Fibroblast of skin of left quadriceps (primary cell): ENCODE measurements around the gene PDE2A.
A peak's percentile ranks its signal among the peaks of the same experiment; 100 is the strongest.

Source experiments
- DNase-seq, 2 experiments: peaks; one replicate each; pipeline ENCODE4 v3.0.0-alpha.2; 2013; ENCODE audit warnings: low read depth in 2 of 2

PDE2A gene

GRCh38 chr11:72704783-72705265 is 30.6 kb upstream of the PDE2A start:
- DNase-seq, result no peak

GRCh38 chr11:72704028-72704782 is 30.0 kb upstream of the PDE2A start:
- no peak for DNase-seq

- peak; percentile 59 to 60 for DNase-seq
Measured at GRCh38 chr11:72703267-72704008, 29.2 kb upstream of the PDE2A start.

GRCh38 chr11:72702577-72703241 is 28.5 kb upstream of the PDE2A start:
- DNase-seq, result no peak

GRCh38 chr11:72702096-72702495 is 27.9 kb upstream of the PDE2A start:
- no peak for DNase-seq

GRCh38 chr11:72701466-72701865 is 27.2 kb upstream of the PDE2A start:
- no peak for DNase-seq

- no peak for DNase-seq
Measured at GRCh38 chr11:72700146-72700545, 25.9 kb upstream of the PDE2A start.

GRCh38 chr11:72697814-72698213 is 23.6 kb upstream of the PDE2A start:
- DNase-seq, result no peak

GRCh38 chr11:72696866-72697700 is 22.9 kb upstream of the PDE2A start:
- DNase-seq, result no peak

- DNase-seq, result no peak
Measured at GRCh38 chr11:72695354-72695753, 21.1 kb upstream of the PDE2A start.

- no peak for DNase-seq
Measured at GRCh38 chr11:72693271-72693968, 19.2 kb upstream of the PDE2A start.

- DNase-seq, result no peak
Measured at GRCh38 chr11:72692498-72693237, 18.4 kb upstream of the PDE2A start.

- no peak for DNase-seq
Measured at GRCh38 chr11:72690166-72690565, 15.9 kb upstream of the PDE2A start.

- no peak for DNase-seq
Measured at GRCh38 chr11:72688929-72689328, 14.7 kb upstream of the PDE2A start.

GRCh38 chr11:72688486-72688885 is 14.3 kb upstream of the PDE2A start:
- no peak for DNase-seq

- DNase-seq, result no peak
Measured at GRCh38 chr11:72687326-72687725, 13.1 kb upstream of the PDE2A start.

- DNase-seq, result peak; percentile 28 to 34
Measured at GRCh38 chr11:72686639-72687220, 12.5 kb upstream of the PDE2A start.

GRCh38 chr11:72685560-72686480 is 11.6 kb upstream of the PDE2A start:
- peak; percentile 51 to 54 for DNase-seq
